ENCODE measurements around the gene SP3. TPM values are rescaled to one million over a fixed set of nuclear protein-coding genes. Genes with fewer than 3 reads are reported as not detected.

The SP3 gene
- 100 to 1,000 TPM; 104 to 174 (median 134) TPM for total RNA-seq

- peak; percentile 97 to 98 for DNase-seq (ENCODE audit: low spot score in 2 of 2)
- H3K27ac ChIP-seq: peak within 1 kb of the TSS; percentile 99
- peak within 1 kb of the TSS; percentile 83 to 99 (median 98) for H3K4me3 ChIP-seq
- intact Hi-C loops (cut with DNase I; ENCODE audit: low total_unique reads): no loop called here
- peaks cover 0 to 5% of the 10 kb centered on the region in 2 donors for H3K9me3 ChIP-seq
- no peaks in the 10 kb centered on the region for H3K36me3 ChIP-seq
- H3K27me3 ChIP-seq: no peaks in the 10 kb centered on the region
- TF ChIP-seq POLR2AphosphoS5 (IDR thresholded peaks at IDR 0.05) (peak; percentile 80 to 97 (median 81)), POLR2A (IDR thresholded peaks at IDR 0.05) (peak; percentile 91), CTCF (IDR thresholded peaks at IDR 0.05) (peak in 2 of 3 donors; percentile 17 to 27)
- peaks cover 0 to 8% of the 10 kb centered on the region in 2 donors for H3K4me1 ChIP-seq
These were observed at the start of gene SP3 for GRCh38 chr2:173965372-173966025. SP3 (minus strand) TSS chr2:173965373; CDS start chr2:173965171, 202 bp downstream.

GRCh38 chr2:174014699-174015070 is 49.5 kb upstream of the SP3 start:
- TF ChIP-seq POLR2AphosphoS5 (IDR thresholded peaks at IDR 0.05) (no peak), POLR2A (IDR thresholded peaks at IDR 0.05) (no peak), CTCF (IDR thresholded peaks at IDR 0.05) (no peak)
- Histone ChIP-seq H3K9me3 (no peaks in the 10 kb centered on the region), H3K27ac (peak overlapping the region; percentile 98), H3K27me3 (no peaks in the 10 kb centered on the region), H3K4me1 (peaks cover 0 to 4% of the 10 kb centered on the region in 2 donors), H3K4me3 (peak overlapping the region in 1 of 3 donors; percentile 9), H3K36me3 (no peaks in the 10 kb centered on the region)
- no peak for DNase-seq (ENCODE audit: low spot score in 2 of 2)
- intact Hi-C loops (cut with DNase I; ENCODE audit: low total_unique reads): no loop called here

GRCh38 chr2:174014011-174014698 is 49.0 kb upstream of the SP3 start:
- DNase-seq (ENCODE audit: low spot score in 2 of 2): no peak
- Histone ChIP-seq H3K27me3 (no peaks in the 10 kb centered on the region), H3K4me3 (peak overlapping the region in 1 of 3 donors; percentile 88), H3K4me1 (peaks cover 0 to 4% of the 10 kb centered on the region in 2 donors), H3K36me3 (no peaks in the 10 kb centered on the region), H3K9me3 (no peaks in the 10 kb centered on the region), H3K27ac (peak overlapping the region; percentile 98)
- TF ChIP-seq CTCF (IDR thresholded peaks at IDR 0.05) (no peak), POLR2A (IDR thresholded peaks at IDR 0.05) (no peak), POLR2AphosphoS5 (IDR thresholded peaks at IDR 0.05) (no peak)
- intact Hi-C loops (cut with DNase I; ENCODE audit: low total_unique reads): no loop called here

- Histone ChIP-seq H3K9me3 (no peaks in the 10 kb centered on the region), H3K4me1 (peaks cover 0 to 4% of the 10 kb centered on the region in 2 donors), H3K36me3 (no peaks in the 10 kb centered on the region), H3K4me3 (peak overlapping the region; percentile 52 to 88 (median 68)), H3K27me3 (no peaks in the 10 kb centered on the region), H3K27ac (peak overlapping the region; percentile 98)
- intact Hi-C loops (cut with DNase I; ENCODE audit: low total_unique reads): no loop called here
- DNase-seq (ENCODE audit: low spot score in 2 of 2): peak; percentile 55
- TF ChIP-seq POLR2A (IDR thresholded peaks at IDR 0.05) (peak; percentile 13), CTCF (IDR thresholded peaks at IDR 0.05) (no peak)
These were observed 48.2 kb upstream of the SP3 start for GRCh38 chr2:174013315-174013751.
